IMR-90 (cell line): ENCODE data around the gene CAP2. TPM values are rescaled to one million over a fixed set of nuclear protein-coding genes. Genes with fewer than 3 reads are reported as not detected.

Experiments used
- ATAC-seq: fragments of 200-7000 bp; cut with Tn5 transposase; 2 replicates; pipeline ENCODE4 v1.9.1; 2020; ENCODE audit warnings: low read depth, mild to moderate bottlenecking, moderate library complexity
- BruUV-seq: library from RNA; stranded (reverse); fragments of 400-500 nt; replicated peaks from 2 replicates; lab custom pipeline; 2021; lab: Mats Ljungman, UMichigan
- CTCF ChIA-PET: fragments of 300-600 bp; formaldehyde crosslinking; extraction: SDS; loops from one replicate; lab custom pipeline; 2021; ENCODE audit warnings: antibody characterized with exemption; lab: Yijun Ruan, JAX
- POLR2A ChIA-PET: fragments of 300-600 bp; sonication (Branson Sonifier 250); formaldehyde crosslinking; loops from one replicate; lab custom pipeline; 2022; ENCODE audit warnings: antibody characterized with exemption; ENCODE audit not compliant: unreplicated experiment; lab: Charles Lee
- DNase-seq: peaks from one replicate; pipeline ENCODE4 v3.0.0; 2013
- H2AFZ ChIP-seq: replicated peaks from 2 replicates; pipeline ENCODE3; 2013; ENCODE audit warnings: low read length, mild to moderate bottlenecking; ENCODE audit not compliant: poor library complexity
- H2AK5ac ChIP-seq: 2 replicates; pipeline ENCODE4 v1.6.1; 2013; ENCODE audit warnings: low read depth, low read length, inconsistent platforms
- H2AK9ac ChIP-seq: replicated peaks from 2 replicates; pipeline ENCODE3; 2013; ENCODE audit warnings: mild to moderate bottlenecking, low read depth, low read length, moderate library complexity; ENCODE audit not compliant: poor library complexity
- H2BK120ac ChIP-seq: 2 replicates; pipeline ENCODE4 v1.6.1; 2013; ENCODE audit warnings: low read depth, low read length, inconsistent platforms
- H2BK15ac ChIP-seq: 3 replicates; pipeline ENCODE4 v1.6.1; 2013; ENCODE audit warnings: low read depth, low read length, inconsistent platforms
- H2BK20ac ChIP-seq: 2 replicates; pipeline ENCODE4 v1.6.1; 2013; ENCODE audit warnings: low read depth, mild to moderate bottlenecking, inconsistent platforms, low read length, moderate library complexity
- H2BK5ac ChIP-seq: 2 replicates; pipeline ENCODE4 v1.6.1; 2013; ENCODE audit warnings: mild to moderate bottlenecking, low read depth, low read length, inconsistent platforms; ENCODE audit not compliant: poor library complexity, severe bottlenecking
- H3K14ac ChIP-seq: replicated peaks from 2 replicates; pipeline ENCODE4 v1.6.1; 2013; ENCODE audit warnings: low read depth, low read length, inconsistent platforms
- H3K18ac ChIP-seq: 2 replicates; pipeline ENCODE4 v1.6.1; 2013; ENCODE audit warnings: low read depth, low read length, control low read depth
- H3K23ac ChIP-seq: 2 replicates; pipeline ENCODE4 v1.6.1; 2013; ENCODE audit warnings: low read depth, low read length, inconsistent platforms
- H3K27ac ChIP-seq: 2 replicates; pipeline ENCODE4 v1.5.1; 2013; ENCODE audit warnings: mild to moderate bottlenecking, control low read depth, low read length; ENCODE audit not compliant: insufficient read depth
- H3K27me3 ChIP-seq: 2 replicates; pipeline ENCODE4 v1.6.1; 2013; ENCODE audit warnings: low read length; ENCODE audit not compliant: control insufficient read depth, insufficient read depth
- H3K36me3 ChIP-seq: 2 replicates; pipeline ENCODE4 v1.6.1; 2013; ENCODE audit warnings: low read length, mixed read lengths; ENCODE audit not compliant: control insufficient read depth, insufficient read depth
- H3K4ac ChIP-seq: 2 replicates; pipeline ENCODE4 v1.6.1; 2013; ENCODE audit warnings: low read depth, low read length, inconsistent platforms
- H3K4me1 ChIP-seq: 2 replicates; pipeline ENCODE4 v1.6.1; 2013; ENCODE audit warnings: low read length, mixed read lengths; ENCODE audit not compliant: control insufficient read depth, insufficient read depth
- H3K4me2 ChIP-seq: 2 replicates; pipeline ENCODE4 v1.6.1; 2013; ENCODE audit warnings: low read depth, mild to moderate bottlenecking, control low read depth, low read length, moderate library complexity
- H3K4me3 ChIP-seq: 2 replicates; pipeline ENCODE4 v1.5.1; 2013; ENCODE audit warnings: low read depth, mild to moderate bottlenecking, control low read depth, low read length, moderate library complexity; ENCODE audit not compliant: insufficient read depth
- H3K56ac ChIP-seq: 2 replicates; pipeline ENCODE4 v1.6.1; 2013; ENCODE audit warnings: low read length, inconsistent platforms; ENCODE audit not compliant: insufficient read depth; ENCODE audit errors: extremely low read depth
- H3K79me1 ChIP-seq, 2 experiments: 2 replicates each; pipeline ENCODE4 v1.6.1; 2013; ENCODE audit warnings: low read length in 2 of 2, inconsistent platforms in 1 of 2, low read depth in 1 of 2
- H3K9ac ChIP-seq: 2 replicates; pipeline ENCODE4 v1.6.1; 2013; ENCODE audit warnings: low read depth, low read length, control low read depth
- H3K9me1 ChIP-seq: 2 replicates; pipeline ENCODE4 v1.6.1; 2013; ENCODE audit warnings: low read length, inconsistent platforms; ENCODE audit not compliant: insufficient read depth
- H3K9me3 ChIP-seq: 2 replicates; pipeline ENCODE4 v1.6.1; 2013; ENCODE audit warnings: low read length; ENCODE audit not compliant: control insufficient read depth, insufficient read depth
- H4K20me1 ChIP-seq: 2 replicates; pipeline ENCODE4 v1.6.1; 2013; ENCODE audit warnings: low read length, inconsistent platforms; ENCODE audit not compliant: insufficient read depth
- H4K5ac ChIP-seq: 2 replicates; pipeline ENCODE4 v1.6.1; 2013; ENCODE audit warnings: mild to moderate bottlenecking, low read depth, low read length, control low read depth
- H4K8ac ChIP-seq, 2 experiments: 2 replicates each; pipeline ENCODE4 v1.6.1; 2013; ENCODE audit warnings: low read depth in 2 of 2, low read length in 2 of 2, control low read depth in 1 of 2, inconsistent platforms in 1 of 2
- H4K91ac ChIP-seq: 2 replicates; pipeline ENCODE4 v1.6.1; 2013; ENCODE audit warnings: low read depth, low read length, inconsistent platforms; ENCODE audit not compliant: insufficient read depth
- CEBPB ChIP-seq: IDR thresholded peaks from 2 replicates; pipeline ENCODE4 v1.6.1; 2012; ENCODE audit warnings: low read depth, low read length, improper control_type of control experiment
- MAFK ChIP-seq: IDR thresholded peaks from 2 replicates; pipeline ENCODE4 v1.6.1; 2012; ENCODE audit warnings: low read depth, low read length, improper control_type of control experiment
- WGBS, 2 experiments: methylation state at CpG; one replicate each; pipeline versions ENCODE4 v1.1.5 to v1.1.7; 2013; ENCODE audit warnings: missing lambda C conversion rate in 2 of 2; ENCODE audit not compliant: insufficient read length in 1 of 2; ENCODE audit errors: extremely low coverage in 2 of 2; 5-methylcytosine and 5-hydroxymethylcytosine counted together
- dilution Hi-C: fragments of 300-500 bp; cut with HindIII; formaldehyde crosslinking; loops from one replicate; pipeline ENCODE4 v1.14.3; 2018; ENCODE audit warnings: low sequenced_read_pairs; ENCODE audit not compliant: unreplicated experiment
- in situ Hi-C: fragments of 300-500 bp; cut with MboI; formaldehyde crosslinking; loops from 3 replicates; pipeline ENCODE4 v1.14.3; 2019; ENCODE audit warnings: low sequenced_read_pairs, inconsistent platforms, mixed read lengths
- intact Hi-C: fragments of 100-400 bp; cut with micrococcal nuclease; formaldehyde crosslinking; loops from 2 replicates; pipeline ENCODE4 v1.10.0; 2022
- polyA plus RNA-seq, 3 experiments: library from polyadenylated mRNA; depleted of rRNA; stranded (reverse); fragments of >200 nt; gene quantifications; 2 replicates each; pipeline ENCODE4 v1.2.3, GENCODE V29; 2012; ENCODE audit warnings: low replicate concordance in 1 of 3
- total RNA-seq: library from RNA; depleted of rRNA; stranded (reverse); fragments of >200 nt; gene quantifications from 2 replicates; pipeline ENCODE4 v1.2.3, GENCODE V29; 2012

Gene CAP2
- total and polyA plus RNA-seq, 2 of the 4 experiments (the other 2 are of a cell fraction), result 14.5 to 27.5 TPM

DNA sequence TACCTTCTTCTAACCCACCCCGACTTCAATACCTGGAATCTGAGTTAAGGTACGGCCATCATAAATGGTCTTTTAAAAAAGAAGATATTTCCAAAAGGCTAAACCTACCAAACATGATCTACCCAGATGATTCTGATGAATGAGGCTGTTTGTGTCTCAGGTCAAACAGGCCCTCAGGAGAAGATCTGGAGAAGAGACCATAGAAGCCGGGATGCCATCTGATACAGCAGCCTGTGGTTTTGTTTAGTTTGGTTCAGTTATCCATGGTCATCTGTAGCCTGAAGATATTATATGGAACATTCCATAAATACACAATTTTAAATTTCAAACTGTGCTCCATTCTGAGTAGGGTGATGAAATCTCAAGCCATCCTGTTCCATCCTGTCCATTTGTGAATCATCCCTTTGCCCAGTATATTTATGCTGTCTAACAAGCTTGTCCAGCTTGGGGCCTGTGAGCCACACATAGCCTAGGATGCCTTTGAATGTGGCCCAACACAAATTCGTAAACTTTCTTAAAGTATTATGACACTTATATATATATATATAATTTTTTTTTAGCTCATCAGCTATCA lies 4.0 kb upstream of the CAP2 start:
- Histone ChIP-seq H4K8ac (peak overlapping the region; percentile 36 to 46; a peak in 2 of 4 replicates), H3K9me1 (no peaks in the 10 kb centered on the region), H3K27me3 (no peaks in the 10 kb centered on the region), H3K9ac (no peak overlapping the region), H3K79me1 (peaks cover 0 to 8% of the 10 kb centered on the region in 2 experiments; a peak in 2 of 4 replicates), H3K4me1 (peaks cover 11% of the 10 kb centered on the region), H4K5ac (peak overlapping the region; percentile 64; the same call in 1 of the 2 replicates), H2BK5ac (no peak overlapping the region), H3K4ac (peak overlapping the region; percentile 4; the same call in 1 of the 2 replicates), H2BK20ac (0 out of 2 replicates have a peak overlapping the region, but pooled peaks have one; percentile 1), H3K14ac (no peak overlapping the region), H2BK120ac (peak overlapping the region; percentile 40), H2AFZ (no peak overlapping the region), H4K91ac (peak overlapping the region; percentile 53), H2BK15ac (no peak overlapping the region), H4K20me1 (no peaks in the 10 kb centered on the region), H3K56ac (no peak overlapping the region), H3K23ac (no peak overlapping the region; the same call in 1 of the 2 replicates), H3K27ac (no peak overlapping the region), H2AK5ac (no peak overlapping the region), H2AK9ac (no peak overlapping the region), H3K4me2 (no peak overlapping the region), H3K4me3 (no peak overlapping the region), H3K18ac (0 out of 2 replicates have a peak overlapping the region, but pooled peaks have one; percentile 7), H3K9me3 (no peaks in the 10 kb centered on the region), H3K36me3 (no peaks in the 10 kb centered on the region)
- in situ Hi-C loops (no loop called here), dilution Hi-C loops (no loop called here), intact Hi-C loops (no loop called here)
- POLR2A ChIA-PET, result no interaction called here
- peak; percentile 77 for DNase-seq
- TF ChIP-seq CEBPB, result peak; percentile 84
- TF ChIP-seq MAFK, result no peak
- CTCF ChIA-PET, result no interaction called here
- ATAC-seq, result peak; percentile 10; the same call in 1 of the 2 replicates
- no CpG with 5 or more reads among the region's 4 CpGs for WGBS, 2 experiments
- BruUV-seq, result no TSS peak
